ENCODE results near the gene MAPK11. TPM values are rescaled to one million over a fixed set of nuclear protein-coding genes. Genes with fewer than 3 reads are reported as not detected.

The MAPK11 gene
- total RNA-seq, 1 experiment from 2014 or later: 19.3 TPM

- TF ChIP-seq, protein P1, sequence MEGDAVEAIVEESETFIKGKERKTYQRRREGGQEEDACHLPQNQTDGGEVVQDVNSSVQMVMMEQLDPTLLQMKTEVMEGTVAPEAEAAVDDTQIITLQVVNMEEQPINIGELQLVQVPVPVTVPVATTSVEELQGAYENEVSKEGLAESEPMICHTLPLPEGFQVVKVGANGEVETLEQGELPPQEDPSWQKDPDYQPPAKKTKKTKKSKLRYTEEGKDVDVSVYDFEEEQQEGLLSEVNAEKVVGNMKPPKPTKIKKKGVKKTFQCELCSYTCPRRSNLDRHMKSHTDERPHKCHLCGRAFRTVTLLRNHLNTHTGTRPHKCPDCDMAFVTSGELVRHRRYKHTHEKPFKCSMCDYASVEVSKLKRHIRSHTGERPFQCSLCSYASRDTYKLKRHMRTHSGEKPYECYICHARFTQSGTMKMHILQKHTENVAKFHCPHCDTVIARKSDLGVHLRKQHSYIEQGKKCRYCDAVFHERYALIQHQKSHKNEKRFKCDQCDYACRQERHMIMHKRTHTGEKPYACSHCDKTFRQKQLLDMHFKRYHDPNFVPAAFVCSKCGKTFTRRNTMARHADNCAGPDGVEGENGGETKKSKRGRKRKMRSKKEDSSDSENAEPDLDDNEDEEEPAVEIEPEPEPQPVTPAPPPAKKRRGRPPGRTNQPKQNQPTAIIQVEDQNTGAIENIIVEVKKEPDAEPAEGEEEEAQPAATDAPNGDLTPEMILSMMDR (IDR thresholded peaks at IDR 0.05 in 2 of 3, conservative IDR thresholded peaks at IDR 0.05 in 1 of 3; ENCODE audit: borderline replicate concordance in 1 of 3, insufficient read depth in 1 of 3, low read depth in 2 of 3, low read length in 2 of 3): no peak
Observed at GRCh38 chr22:50307890-50308596, 37.9 kb upstream of the MAPK11 start (continued).

GRCh38 chr22:50306753-50307749 lies 36.9 kb upstream of the MAPK11 start, which contains the start of gene PLXNB2:
TSS of gene PLXNB2 (minus strand) at chr22:50307646. CDS start at chr22:50290584, 17,062 bp downstream.
- Histone ChIP-seq H3K9me3 (ENCODE audit: control insufficient read depth in 1 of 2, insufficient read depth in 1 of 2, low read depth in 1 of 2, low read length in 2 of 2) (no peaks in the 10 kb centered on the region), H3K9ac (ENCODE audit: low read length) (peak within 1 kb of the TSS; percentile 96), H4K20me1 (ENCODE audit: insufficient read depth) (no peaks in the 10 kb centered on the region), H3K9me2 (ENCODE audit: insufficient read depth) (no peaks in the 10 kb centered on the region), H3K27ac (ENCODE audit: low read depth, low read length) (peak within 1 kb of the TSS; percentile 99), H3K4me3 (replicated peaks in 1 of 2; ENCODE audit: low read depth in 1 of 2, low read length in 2 of 2) (peak within 1 kb of the TSS; percentile 70 to 91), H3K4me2 (ENCODE audit: low read length) (peak within 1 kb of the TSS; percentile 98), H3K27me3 (ENCODE audit: insufficient read depth, low read length) (no peaks in the 10 kb centered on the region), H3K79me2 (ENCODE audit: insufficient read depth, low read length) (peaks cover 49% of the 10 kb centered on the region), H3K4me1 (ENCODE audit: control insufficient read depth in 1 of 2, insufficient read depth in 2 of 2, low read length in 2 of 2) (peaks cover 40 to 58% of the 10 kb centered on the region in 2 experiments), H2AFZ (ENCODE audit: low read depth, low read length, poor library complexity, severe bottlenecking) (no peak within 1 kb of the TSS), H3K36me3 (ENCODE audit: control insufficient read depth in 1 of 2, insufficient read depth in 2 of 2, low read length in 2 of 2) (0 out of 4 replicates have a peak, but pooled peaks cover 0 to 2% of the 10 kb centered on the region in 2 experiments)
- DNase-seq (ENCODE audit: low read depth, low spot score): peak; percentile 56
- intact Hi-C loops (cut with micrococcal nuclease): no loop called here
- ChIA-PET POLR2A (interaction anchor here (0.7 to 1.3 kb wide), 3 partner anchors 9 to 201 kb away, joined by 3 read pairs; partner anchors contain the start of gene NCAPH2), RAD21 (ENCODE audit: low non-redundant PET in 1 of 2, low total read pairs in 2 of 2, uncharacterized antibody in 2 of 2, unreplicated experiment in 2 of 2) (interaction anchor here in 1 of 2 experiments (0.7 kb wide), 2 partner anchors 10 to 170 kb away, joined by 3 read pairs; no protein-coding TSS in a partner anchor), CTCF (no interaction called here)
- peak; percentile 41 for ATAC-seq
- BruUV-seq (replicated peaks): no TSS peak
- TF ChIP-seq CEBPB (IDR thresholded peaks at IDR 0.05; ENCODE audit: low read depth) (no peak), POLR2A (IDR thresholded peaks at IDR 0.05; ENCODE audit: borderline replicate concordance, extremely low read depth, insufficient read depth, insufficient read length) (peak; percentile 45), EZH2 (IDR thresholded peaks at IDR 0.05) (no peak), POLR2AphosphoS5 (IDR thresholded peaks at IDR 0.05; ENCODE audit: low read depth, low read length) (peak; percentile 83), CBX3 (IDR thresholded peaks at IDR 0.05; ENCODE audit: low read depth) (no peak), JUND (IDR thresholded peaks at IDR 0.05) (no peak), EGR1 (IDR thresholded peaks at IDR 0.05; ENCODE audit: low read depth) (no peak), YY1 (IDR thresholded peaks at IDR 0.05; ENCODE audit: extremely low read depth, insufficient replicate concordance, low read depth, low read length) (peak; percentile 57), FOSL1 (IDR thresholded peaks at IDR 0.05; ENCODE audit: low read depth) (no peak), RAD21 (IDR thresholded peaks at IDR 0.05; ENCODE audit: low read depth) (no peak)
- TF ChIP-seq, protein P2, sequence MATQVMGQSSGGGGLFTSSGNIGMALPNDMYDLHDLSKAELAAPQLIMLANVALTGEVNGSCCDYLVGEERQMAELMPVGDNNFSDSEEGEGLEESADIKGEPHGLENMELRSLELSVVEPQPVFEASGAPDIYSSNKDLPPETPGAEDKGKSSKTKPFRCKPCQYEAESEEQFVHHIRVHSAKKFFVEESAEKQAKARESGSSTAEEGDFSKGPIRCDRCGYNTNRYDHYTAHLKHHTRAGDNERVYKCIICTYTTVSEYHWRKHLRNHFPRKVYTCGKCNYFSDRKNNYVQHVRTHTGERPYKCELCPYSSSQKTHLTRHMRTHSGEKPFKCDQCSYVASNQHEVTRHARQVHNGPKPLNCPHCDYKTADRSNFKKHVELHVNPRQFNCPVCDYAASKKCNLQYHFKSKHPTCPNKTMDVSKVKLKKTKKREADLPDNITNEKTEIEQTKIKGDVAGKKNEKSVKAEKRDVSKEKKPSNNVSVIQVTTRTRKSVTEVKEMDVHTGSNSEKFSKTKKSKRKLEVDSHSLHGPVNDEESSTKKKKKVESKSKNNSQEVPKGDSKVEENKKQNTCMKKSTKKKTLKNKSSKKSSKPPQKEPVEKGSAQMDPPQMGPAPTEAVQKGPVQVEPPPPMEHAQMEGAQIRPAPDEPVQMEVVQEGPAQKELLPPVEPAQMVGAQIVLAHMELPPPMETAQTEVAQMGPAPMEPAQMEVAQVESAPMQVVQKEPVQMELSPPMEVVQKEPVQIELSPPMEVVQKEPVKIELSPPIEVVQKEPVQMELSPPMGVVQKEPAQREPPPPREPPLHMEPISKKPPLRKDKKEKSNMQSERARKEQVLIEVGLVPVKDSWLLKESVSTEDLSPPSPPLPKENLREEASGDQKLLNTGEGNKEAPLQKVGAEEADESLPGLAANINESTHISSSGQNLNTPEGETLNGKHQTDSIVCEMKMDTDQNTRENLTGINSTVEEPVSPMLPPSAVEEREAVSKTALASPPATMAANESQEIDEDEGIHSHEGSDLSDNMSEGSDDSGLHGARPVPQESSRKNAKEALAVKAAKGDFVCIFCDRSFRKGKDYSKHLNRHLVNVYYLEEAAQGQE (IDR thresholded peaks at IDR 0.05; ENCODE audit: low read depth): no peak
- TF ChIP-seq, protein P3, sequence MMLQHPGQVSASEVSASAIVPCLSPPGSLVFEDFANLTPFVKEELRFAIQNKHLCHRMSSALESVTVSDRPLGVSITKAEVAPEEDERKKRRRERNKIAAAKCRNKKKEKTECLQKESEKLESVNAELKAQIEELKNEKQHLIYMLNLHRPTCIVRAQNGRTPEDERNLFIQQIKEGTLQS (IDR thresholded peaks at IDR 0.05): no peak
- TF ChIP-seq, protein P4, sequence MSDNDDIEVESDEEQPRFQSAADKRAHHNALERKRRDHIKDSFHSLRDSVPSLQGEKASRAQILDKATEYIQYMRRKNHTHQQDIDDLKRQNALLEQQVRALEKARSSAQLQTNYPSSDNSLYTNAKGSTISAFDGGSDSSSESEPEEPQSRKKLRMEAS (IDR thresholded peaks at IDR 0.05): no peak
